GM19438 (cell line): ENCODE data around the gene SLAMF7.
"Not testable (repeated sequence)": the region's sequence is repeated elsewhere in the genome, so short reads cannot be mapped to it uniquely, and the experiment has no call there.

Experiments used
- ATAC-seq: cut with Tn5 transposase; IDR thresholded peaks from one replicate; pipeline ENCODE4 v1.9.1; 2021; ENCODE audit warnings: low read depth; ENCODE audit not compliant: unreplicated experiment

Gene SLAMF7

DNA sequence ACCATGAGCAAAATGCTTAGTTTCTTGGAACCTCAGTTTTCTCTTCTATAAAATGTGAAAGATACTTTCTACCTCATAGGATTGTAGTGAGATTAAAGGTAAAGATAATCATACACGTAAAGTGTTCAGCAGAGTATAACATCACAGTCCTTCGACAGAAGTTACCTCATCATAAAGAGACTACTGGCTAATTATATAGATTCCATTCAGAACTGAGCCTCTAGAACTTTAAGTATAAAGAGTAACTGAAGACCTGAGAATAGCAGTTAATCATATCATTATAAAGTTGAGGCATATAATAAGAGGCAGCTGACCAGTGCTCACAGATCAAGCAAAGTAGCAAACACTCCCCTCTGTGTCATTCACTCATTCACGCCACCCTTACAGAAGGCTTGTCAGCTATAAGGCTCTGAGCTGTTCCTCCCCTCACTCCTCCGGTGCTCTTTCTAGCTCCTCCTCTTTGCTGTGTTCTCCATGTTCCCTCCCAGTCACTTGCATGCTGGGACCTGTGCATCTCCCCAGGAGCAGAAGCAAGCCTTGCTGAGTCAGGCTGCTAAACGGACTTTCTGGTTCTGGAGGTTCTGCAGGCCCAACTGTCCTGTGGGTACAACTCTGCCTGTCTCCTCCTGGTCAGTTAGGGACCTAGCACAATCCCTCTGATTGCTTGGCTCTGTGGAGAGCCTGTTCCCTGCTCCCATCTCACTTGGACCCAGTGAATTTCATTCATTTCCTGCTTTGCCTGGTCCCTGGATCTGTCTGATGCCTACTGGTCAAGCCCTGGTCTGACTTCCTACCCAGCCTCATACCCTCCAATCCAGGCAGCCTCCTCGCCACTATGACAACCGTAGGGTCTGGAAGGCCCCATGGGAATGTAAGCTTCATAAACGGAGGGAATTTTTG is 28.6 kb downstream of the SLAMF7 start:
- ATAC-seq: peak; percentile 46

GRCh38 chr1:160768295-160768657 is 29.2 kb downstream of the SLAMF7 start:
- ATAC-seq: peak; percentile 75

DNA sequence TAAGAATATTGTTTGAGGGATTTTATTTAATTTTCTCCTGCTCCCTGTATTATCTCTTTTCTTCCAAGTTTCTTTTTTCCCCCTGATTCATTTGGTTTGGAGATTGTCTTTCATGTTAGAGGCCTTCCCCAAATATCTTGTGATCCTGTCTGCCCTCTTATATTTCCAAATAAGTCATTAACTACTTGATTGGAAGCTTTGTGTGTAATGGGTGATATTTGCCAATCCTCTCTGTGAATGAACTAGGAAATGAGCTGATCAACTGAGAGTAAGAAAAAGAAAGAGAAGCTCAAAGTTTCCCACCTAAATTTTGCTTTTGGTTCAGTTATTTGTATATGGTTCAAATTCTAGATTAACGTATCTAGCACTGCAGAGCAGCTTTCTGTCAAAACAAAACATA is 33.3 kb downstream of the SLAMF7 start:
- no peak for ATAC-seq

DNA sequence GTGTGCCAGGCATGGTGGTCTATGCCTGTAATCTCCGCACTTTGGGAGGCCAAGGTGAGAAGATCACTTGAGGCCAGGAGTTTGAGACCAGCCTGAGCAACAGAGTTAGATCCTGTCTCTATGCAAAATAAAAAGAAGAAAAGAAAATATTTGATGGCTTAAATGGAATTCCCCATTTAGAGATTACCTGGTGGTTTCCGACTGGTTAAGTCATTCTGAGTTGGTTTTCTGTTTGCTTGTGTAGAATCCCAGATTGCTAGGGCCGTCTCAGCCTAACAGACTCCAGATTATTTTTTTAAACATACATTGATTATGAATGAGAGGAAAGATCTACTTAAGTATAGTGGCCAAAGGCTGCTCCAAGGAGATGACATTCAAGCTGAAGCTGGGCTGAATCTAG is 34.0 kb downstream of the SLAMF7 start:
- no peak for ATAC-seq

DNA sequence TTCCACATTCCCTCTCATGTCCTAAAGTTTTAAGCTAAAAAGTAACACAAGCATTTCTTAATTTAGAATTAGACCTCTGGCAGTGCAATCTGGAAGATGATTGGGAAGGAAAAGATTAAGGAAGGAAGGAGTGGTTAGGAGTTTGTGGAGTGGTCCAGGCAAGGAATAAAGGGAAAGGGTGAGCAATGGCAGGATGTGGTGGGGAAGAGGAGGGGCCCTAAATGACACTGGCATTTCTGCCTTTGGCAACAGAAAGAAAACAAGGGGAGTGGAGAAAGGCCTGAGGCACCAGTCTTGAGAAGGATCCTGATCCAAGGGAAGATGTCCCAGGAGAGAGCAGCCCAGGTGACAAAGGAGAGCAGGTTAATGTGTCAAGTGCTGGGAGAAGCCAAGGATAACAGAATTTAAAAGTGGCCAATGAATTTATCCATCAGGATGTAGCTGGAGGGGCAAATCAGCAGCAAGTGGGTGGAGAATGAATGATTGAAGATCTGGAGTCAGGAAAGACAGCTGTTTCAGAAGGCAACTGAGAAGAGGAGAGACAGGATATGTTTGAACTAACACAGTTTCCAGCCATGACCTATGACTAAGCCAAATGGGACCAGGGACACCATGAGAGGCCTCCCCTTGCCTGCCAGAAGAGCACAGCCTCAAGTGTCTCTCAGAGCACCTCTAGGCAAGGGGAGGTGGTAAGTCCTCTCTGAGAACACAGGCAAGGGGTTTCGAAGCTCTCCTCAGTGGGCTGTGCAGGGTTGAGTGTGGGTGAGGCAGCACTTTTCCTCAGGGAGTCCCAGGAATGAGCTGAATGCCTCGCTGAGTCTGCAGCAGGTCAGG is 36.1 kb downstream of the SLAMF7 start:
- ATAC-seq: no peak

- ATAC-seq: no peak
Observed at GRCh38 chr1:160776178-160776577, 37.1 kb downstream of the SLAMF7 start.

- ATAC-seq: no peak
Observed at GRCh38 chr1:160777486-160778089, 38.5 kb downstream of the SLAMF7 start.

GRCh38 chr1:160778976-160779375 is 39.9 kb downstream of the SLAMF7 start:
- ATAC-seq: no peak

DNA sequence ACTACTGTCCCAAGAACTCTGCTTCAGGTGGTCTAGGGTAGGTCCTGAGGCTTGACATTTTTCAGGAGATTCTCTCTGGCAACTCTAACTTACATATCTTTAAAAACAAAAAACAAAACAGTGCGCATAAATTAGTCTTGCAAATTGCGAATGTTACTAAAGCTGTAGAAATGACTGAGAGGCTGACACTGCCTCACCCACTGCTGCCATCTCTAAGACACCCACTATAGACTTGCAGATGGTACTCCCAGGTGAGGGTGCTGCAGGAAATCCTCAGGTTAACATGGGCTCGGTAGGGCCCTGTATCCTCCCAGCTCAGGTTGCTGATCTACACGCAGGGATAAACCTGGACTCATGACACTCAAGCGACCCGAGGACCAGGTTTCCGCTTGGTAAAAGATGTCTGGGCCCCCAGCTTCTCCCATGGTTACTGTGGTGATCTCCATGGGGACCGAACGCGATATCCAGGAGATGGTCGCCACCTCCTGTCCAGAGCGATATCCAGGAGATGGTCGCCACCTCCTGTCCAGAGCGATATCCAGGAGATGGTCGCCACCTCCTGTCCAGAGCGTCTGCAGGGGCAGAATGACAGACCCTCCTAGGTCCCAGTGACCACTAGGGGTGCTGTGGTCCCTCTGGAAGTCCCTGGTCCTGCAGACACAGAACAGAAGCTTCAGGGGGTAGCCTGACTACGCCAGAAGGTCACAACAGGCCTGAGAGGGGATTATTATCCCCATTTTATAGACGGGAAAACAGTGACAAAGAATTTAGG is 40.8 kb downstream of the SLAMF7 start:
- no peak for ATAC-seq

DNA sequence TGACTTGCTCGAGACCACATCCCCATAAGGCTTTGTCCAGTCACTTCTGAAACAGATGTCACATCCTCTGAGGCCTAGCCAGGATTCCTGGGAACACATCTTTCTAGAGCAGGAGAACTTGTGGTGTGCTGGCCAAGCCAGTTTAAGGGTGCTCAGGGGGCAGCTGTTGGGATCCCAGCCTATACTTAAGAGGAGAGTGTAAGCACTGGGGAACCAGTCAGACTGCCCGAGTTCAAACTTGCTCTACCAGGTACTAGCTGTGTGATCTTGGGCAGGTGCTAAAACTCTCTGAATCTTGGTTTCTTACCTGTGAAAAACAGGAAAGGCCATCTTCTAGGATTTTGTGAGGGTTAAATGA is 41.3 kb downstream of the SLAMF7 start:
- ATAC-seq: no peak

DNA sequence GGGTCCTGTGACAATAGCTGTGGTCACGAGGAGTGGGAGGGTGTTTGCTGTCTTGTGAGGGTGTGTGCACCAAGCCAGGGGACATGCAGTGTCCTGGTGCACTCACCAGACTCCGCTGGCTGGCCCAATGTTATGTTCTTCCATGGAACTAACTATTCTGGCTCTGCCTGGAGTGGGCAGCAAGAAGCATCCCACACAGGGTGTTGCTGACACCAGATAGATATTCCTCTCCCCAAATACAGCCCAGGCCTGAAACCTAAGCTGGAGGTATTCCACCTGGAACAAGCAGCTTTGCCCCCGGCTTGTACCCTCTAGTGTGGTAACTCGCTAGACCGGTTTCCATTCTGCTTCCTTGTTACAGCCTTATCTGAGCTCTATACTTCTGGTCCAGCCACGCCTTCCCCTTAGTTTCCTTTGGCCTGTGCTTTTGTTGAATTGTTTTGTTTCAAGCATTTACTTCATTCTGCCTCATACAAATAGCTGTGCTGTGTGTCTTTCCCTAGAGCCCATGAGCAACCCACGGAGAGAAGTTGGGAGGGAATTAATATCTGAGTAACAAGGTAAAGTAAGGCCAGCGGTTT is 42.2 kb downstream of the SLAMF7 start:
- ATAC-seq: no peak

DNA sequence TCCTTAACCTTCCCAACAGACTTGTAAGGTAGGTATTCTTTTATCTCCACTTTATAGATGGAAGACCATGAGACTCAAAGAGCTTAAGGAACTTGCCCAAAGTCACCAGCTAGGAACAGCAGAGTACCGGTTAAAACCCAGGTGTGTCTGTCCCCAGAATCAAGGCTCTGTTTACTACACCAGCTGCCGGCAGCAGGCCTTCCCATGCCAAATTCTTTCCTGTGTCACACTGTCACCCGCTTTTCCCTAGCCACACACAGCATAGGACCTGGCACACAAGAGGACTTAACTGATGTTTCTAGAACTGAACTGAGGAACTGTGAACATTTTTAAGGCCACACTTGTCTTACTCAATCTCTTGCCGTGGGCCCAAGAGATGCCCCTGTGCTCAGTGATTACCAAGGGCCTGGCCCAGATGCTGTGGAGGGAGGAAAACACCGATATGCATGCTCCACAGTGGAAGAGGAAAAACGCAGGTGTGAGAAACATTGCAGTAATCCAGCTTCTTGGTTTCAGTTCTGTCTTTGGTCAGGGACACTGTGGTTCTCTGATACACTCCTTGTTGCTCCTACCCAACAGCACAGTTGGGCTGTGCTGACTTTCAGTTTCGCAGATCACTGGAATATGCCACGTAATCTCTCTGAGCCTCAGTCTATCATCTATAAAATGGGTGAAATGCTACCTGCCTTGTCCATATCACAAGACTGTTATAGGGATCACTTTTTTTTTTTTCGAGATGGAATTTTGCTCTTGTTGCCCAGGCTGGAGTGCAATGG is 43.1 kb downstream of the SLAMF7 start:
- ATAC-seq: peak; percentile 84

- ATAC-seq: not testable (repeated sequence)
Observed at GRCh38 chr1:160782988-160783765, 44.1 kb downstream of the SLAMF7 start.

DNA sequence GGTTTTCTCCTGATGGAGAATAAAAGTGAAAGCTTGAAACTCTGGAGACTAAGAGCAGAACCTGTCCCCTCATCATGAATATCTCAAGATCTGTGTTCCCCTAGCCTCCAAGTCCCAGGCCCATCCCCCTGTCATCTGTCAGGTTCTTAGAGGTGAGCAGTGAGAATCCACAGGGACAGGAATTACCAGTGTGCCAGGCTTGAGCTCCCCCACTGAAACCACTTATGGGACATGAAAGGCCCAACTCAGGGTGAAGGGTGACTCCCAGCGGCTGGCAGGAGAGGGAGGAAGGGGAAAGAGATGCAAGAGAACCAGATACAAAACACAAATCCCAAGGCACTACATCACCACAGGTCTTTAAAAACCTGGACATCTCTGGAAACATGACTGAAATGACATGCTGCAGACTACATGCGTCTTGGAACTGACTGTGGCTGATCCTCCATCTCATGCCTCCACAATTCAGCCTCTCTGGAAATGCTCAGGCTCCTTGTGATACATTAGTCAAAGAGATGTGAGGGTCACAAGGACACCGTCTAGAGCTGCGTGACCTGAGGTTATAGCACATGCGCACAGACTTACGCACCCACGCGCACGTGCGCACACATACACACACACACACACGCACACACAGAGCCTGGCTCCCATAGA is 50.1 kb downstream of the SLAMF7 start:
- no peak for ATAC-seq

- peak; percentile 80 for ATAC-seq
Observed at GRCh38 chr1:160789702-160790611, 50.9 kb downstream of the SLAMF7 start.

- no peak for ATAC-seq
Observed at GRCh38 chr1:160794376-160794775, 55.3 kb downstream of the SLAMF7 start.

DNA sequence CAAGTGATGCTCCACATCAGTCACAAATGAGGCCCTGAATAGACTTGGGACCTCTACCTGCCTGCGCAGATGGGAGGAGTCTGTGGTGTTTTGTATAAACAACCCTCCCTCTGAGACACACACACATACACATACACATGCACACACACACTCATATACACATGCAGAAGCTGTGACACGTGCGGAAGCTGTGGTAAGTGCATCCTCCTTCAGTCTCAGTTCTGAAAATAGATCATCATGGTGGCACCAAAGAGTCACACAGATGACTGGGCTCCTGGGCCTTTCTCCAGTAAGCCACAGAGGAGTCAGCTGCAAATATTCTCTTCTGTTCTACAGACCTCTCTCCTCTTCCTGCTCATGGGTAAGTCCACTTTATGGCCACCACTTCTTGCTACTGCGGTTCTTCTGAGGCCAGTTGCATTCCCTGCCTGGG is 56.9 kb downstream of the SLAMF7 start, which contains the start of gene LY9:
TSS of gene LY9 (plus strand) at position 224 of the 433 bp plus-strand sequence. CDS start at position 238, 14 bp downstream.
- peak; percentile 72 for ATAC-seq
